DND-41 (cell line): ENCODE data around the gene LSP1.

Experiments
- EZH2 ChIP-seq: IDR thresholded peaks from 3 replicates; pipeline ENCODE4 v1.6.1; 2012; ENCODE audit warnings: borderline replicate concordance, low read depth, mild to moderate bottlenecking, moderate library complexity, low read length, inconsistent platforms; ENCODE audit not compliant: severe bottlenecking
- TF ChIP-seq, protein P1 (sequence below): IDR thresholded peaks from 2 replicates; pipeline ENCODE4 v1.5.1; 2012; ENCODE audit warnings: borderline replicate concordance, low read length, moderate library complexity, mild to moderate bottlenecking; ENCODE audit not compliant: poor library complexity, severe bottlenecking; ENCODE audit errors: extremely low read depth

DNA sequence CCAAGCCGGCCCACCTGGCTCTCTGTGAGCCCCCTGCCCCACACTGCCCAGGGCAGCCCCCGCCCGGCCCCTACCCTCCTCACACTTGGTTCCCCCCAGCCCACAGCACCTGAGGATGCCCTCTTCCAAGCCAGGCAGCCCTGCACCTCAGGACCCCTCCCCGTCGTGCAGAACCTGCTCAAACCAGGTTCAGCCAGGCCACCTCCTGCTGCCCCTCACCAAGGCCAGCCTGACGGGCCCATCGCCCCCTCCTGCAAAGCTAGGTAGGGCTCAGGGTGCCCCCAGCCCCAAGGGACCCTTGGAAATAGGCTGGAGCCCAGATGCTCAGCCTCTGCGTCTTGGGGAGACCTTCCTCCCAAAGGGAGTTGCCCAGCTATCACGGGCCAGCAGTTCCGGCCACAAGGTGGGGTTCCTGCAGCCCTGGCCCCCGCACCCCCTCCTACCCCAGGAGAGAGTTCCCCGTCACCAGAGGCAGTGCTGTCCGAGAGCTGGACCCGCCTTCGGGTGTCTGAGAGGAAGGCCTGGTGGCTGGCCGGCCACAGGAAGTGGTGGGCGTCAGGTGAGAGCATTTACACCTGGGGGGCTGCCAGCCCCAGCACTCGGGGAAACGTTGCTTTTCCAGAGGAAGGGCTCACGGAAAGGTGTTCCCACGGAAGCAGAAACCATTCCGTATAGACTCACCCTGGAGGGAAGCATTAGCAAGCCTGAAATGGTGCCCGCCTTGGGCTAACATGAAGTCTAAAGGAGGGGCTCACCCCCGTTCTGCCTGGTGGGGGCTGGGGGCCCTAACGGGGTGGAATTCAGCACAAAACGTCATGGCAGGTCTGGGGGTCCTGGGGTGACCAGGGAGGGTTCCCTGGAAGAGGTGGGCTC is 21.3 kb upstream of the LSP1 start:
- TF ChIP-seq EZH2 = no peak
- TF ChIP-seq, protein P1, sequence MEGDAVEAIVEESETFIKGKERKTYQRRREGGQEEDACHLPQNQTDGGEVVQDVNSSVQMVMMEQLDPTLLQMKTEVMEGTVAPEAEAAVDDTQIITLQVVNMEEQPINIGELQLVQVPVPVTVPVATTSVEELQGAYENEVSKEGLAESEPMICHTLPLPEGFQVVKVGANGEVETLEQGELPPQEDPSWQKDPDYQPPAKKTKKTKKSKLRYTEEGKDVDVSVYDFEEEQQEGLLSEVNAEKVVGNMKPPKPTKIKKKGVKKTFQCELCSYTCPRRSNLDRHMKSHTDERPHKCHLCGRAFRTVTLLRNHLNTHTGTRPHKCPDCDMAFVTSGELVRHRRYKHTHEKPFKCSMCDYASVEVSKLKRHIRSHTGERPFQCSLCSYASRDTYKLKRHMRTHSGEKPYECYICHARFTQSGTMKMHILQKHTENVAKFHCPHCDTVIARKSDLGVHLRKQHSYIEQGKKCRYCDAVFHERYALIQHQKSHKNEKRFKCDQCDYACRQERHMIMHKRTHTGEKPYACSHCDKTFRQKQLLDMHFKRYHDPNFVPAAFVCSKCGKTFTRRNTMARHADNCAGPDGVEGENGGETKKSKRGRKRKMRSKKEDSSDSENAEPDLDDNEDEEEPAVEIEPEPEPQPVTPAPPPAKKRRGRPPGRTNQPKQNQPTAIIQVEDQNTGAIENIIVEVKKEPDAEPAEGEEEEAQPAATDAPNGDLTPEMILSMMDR = no peak
